ENCODE results near the gene ATP6V1F. TPM values are rescaled to one million over a fixed set of nuclear protein-coding genes. Genes with fewer than 3 reads are reported as not detected.
A peak's percentile ranks its signal among the peaks of the same experiment; 100 is the strongest.

The ATP6V1F gene
- total RNA-seq, 1 donor from 2014 or later: 133 TPM

- Mint-ChIP-seq H3K27me3 (ENCODE audit: unreplicated experiment) (peaks cover 17% of the 10 kb centered on the region), H3K36me3 (ENCODE audit: unreplicated experiment) (no peaks in the 10 kb centered on the region), H3K4me3 (ENCODE audit: unreplicated experiment) (no peak overlapping the region), H3K27ac (ENCODE audit: unreplicated experiment) (no peak overlapping the region), H3K4me1 (ENCODE audit: low read depth, unreplicated experiment) (peaks cover 16% of the 10 kb centered on the region), H3K9me3 (ENCODE audit: unreplicated experiment) (peaks cover 19% of the 10 kb centered on the region)
- no peak for DNase-seq
- TF ChIP-seq, protein P1, sequence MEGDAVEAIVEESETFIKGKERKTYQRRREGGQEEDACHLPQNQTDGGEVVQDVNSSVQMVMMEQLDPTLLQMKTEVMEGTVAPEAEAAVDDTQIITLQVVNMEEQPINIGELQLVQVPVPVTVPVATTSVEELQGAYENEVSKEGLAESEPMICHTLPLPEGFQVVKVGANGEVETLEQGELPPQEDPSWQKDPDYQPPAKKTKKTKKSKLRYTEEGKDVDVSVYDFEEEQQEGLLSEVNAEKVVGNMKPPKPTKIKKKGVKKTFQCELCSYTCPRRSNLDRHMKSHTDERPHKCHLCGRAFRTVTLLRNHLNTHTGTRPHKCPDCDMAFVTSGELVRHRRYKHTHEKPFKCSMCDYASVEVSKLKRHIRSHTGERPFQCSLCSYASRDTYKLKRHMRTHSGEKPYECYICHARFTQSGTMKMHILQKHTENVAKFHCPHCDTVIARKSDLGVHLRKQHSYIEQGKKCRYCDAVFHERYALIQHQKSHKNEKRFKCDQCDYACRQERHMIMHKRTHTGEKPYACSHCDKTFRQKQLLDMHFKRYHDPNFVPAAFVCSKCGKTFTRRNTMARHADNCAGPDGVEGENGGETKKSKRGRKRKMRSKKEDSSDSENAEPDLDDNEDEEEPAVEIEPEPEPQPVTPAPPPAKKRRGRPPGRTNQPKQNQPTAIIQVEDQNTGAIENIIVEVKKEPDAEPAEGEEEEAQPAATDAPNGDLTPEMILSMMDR (IDR thresholded peaks at IDR 0.05; ENCODE audit: partially characterized antibody, unreplicated experiment): no peak
Observed at GRCh38 chr7:128865303-128865702, 2.6 kb downstream of the ATP6V1F start.

- H3K27me3 Mint-ChIP-seq (ENCODE audit: unreplicated experiment): peaks cover 18% of the 10 kb centered on the region
- TF ChIP-seq, protein P1 (IDR thresholded peaks at IDR 0.05; ENCODE audit: partially characterized antibody, unreplicated experiment): no peak
- peaks cover 16% of the 10 kb centered on the region for H3K9me3 Mint-ChIP-seq (ENCODE audit: unreplicated experiment)
- no peak overlapping the region for H3K27ac Mint-ChIP-seq (ENCODE audit: unreplicated experiment)
- H3K4me1 Mint-ChIP-seq (ENCODE audit: low read depth, unreplicated experiment): peaks cover 16% of the 10 kb centered on the region
- H3K4me3 Mint-ChIP-seq (ENCODE audit: unreplicated experiment): no peak overlapping the region
- H3K36me3 Mint-ChIP-seq (ENCODE audit: unreplicated experiment): no peaks in the 10 kb centered on the region
- no peak for DNase-seq
Observed at GRCh38 chr7:128865996-128866877, 3.6 kb downstream of the ATP6V1F start.

DNA sequence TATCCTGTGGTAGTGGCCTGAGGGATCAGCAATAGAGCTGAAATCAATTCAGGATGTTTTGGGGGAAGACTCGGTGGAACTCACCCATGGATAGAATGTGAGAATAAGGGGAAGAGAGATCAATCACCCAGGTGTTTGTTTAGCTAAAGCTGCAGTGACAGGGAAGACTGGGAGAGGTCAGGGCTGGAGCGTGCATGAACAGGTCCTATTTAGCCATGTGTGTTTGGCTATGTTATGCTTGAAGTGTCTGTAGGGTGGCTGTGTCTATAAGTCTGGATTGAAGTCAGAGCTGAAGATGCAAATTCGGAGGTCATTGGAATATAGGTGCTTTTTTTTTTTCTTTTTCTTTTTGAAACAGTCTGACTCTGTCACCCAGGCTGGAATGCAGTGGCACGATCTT, 4.6 kb downstream of the ATP6V1F start:
- Mint-ChIP-seq H3K27me3 (ENCODE audit: unreplicated experiment) (peaks cover 19% of the 10 kb centered on the region), H3K27ac (ENCODE audit: unreplicated experiment) (no peak overlapping the region), H3K4me1 (ENCODE audit: low read depth, unreplicated experiment) (peaks cover 14% of the 10 kb centered on the region), H3K36me3 (ENCODE audit: unreplicated experiment) (no peaks in the 10 kb centered on the region), H3K9me3 (ENCODE audit: unreplicated experiment) (peaks cover 13% of the 10 kb centered on the region), H3K4me3 (ENCODE audit: unreplicated experiment) (peak overlapping the region; percentile 7)
- TF ChIP-seq, protein P1 (IDR thresholded peaks at IDR 0.05; ENCODE audit: partially characterized antibody, unreplicated experiment): no peak
- DNase-seq: no peak

DNA sequence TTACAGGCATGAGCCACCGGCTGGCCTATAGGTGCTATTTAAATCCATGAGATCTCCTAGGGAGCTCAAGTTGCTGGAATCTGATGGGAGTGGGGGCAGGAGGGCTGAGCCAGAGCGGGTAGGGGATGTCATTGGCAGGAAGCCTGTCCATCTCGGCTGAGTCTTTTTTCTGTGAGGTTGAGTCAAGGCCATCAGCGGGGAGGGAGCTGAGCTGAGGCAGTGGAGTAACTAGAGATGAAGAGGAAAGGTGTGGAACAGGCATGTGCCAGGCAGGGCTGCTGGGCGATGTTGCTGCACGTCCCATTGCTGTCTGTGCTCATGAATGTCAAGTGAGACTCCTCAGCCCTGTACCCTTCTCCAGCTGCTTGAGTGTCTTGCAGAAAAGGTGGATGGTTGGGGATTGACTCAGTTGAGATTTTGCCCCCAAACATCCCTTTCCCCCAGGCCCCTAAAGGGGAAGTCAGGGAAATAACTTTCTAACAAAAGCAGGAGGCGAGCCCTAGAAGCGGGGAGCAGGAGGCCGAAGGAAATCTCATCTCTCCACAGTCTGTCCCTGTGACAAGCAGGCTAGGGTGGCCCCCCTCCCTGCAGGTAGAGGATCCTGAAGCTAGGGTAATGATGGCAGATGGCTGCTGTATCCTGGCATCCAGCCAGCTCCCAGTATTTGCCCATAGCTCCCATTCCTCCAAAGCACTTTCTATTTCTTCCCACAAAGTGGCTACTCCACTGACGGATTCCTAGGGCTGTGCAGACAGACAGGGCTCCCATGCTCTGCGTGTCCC, 5.4 kb downstream of the ATP6V1F start:
- peaks cover 11% of the 10 kb centered on the region for H3K4me1 Mint-ChIP-seq (ENCODE audit: low read depth, unreplicated experiment)
- peaks cover 6% of the 10 kb centered on the region for H3K9me3 Mint-ChIP-seq (ENCODE audit: unreplicated experiment)
- H3K36me3 Mint-ChIP-seq (ENCODE audit: unreplicated experiment): no peaks in the 10 kb centered on the region
- TF ChIP-seq, protein P1 (IDR thresholded peaks at IDR 0.05; ENCODE audit: partially characterized antibody, unreplicated experiment): no peak
- H3K27me3 Mint-ChIP-seq (ENCODE audit: unreplicated experiment): peaks cover 12% of the 10 kb centered on the region
- no peak for DNase-seq
- peak overlapping the region; percentile 73 for H3K4me3 Mint-ChIP-seq (ENCODE audit: unreplicated experiment)
- H3K27ac Mint-ChIP-seq (ENCODE audit: unreplicated experiment): no peak overlapping the region
